ACC112 (cell line): ENCODE measurements around the gene ADAMTS15.

ENCODE experiments used
- H2AFZ ChIP-seq: fragments of 200-600 bp; sonication (generic); one replicate; pipeline ENCODE4 v1.6.0; 2017; ENCODE audit warnings: antibody characterized with exemption, low read length; ENCODE audit not compliant: unreplicated experiment
- H3K27ac ChIP-seq: fragments of 200-600 bp; sonication (generic); 2 replicates; pipeline ENCODE4 v1.5.1; 2014; ENCODE audit warnings: low read depth, mild to moderate bottlenecking, antibody characterized with exemption, low read length, moderate library complexity
- H3K27me3 ChIP-seq: fragments of 200-600 bp; sonication (generic); 2 replicates; pipeline ENCODE4 v1.6.1; 2014; ENCODE audit warnings: mild to moderate bottlenecking, antibody characterized with exemption, low read length, moderate library complexity, mixed read lengths; ENCODE audit not compliant: insufficient read depth
- H3K36me3 ChIP-seq: fragments of 200-600 bp; sonication (generic); 2 replicates; pipeline ENCODE4 v1.6.1; 2016; ENCODE audit warnings: mild to moderate bottlenecking, antibody characterized with exemption, low read length, moderate library complexity, mixed read lengths; ENCODE audit not compliant: insufficient read depth
- H3K4me1 ChIP-seq: fragments of 200-600 bp; sonication (generic); one replicate; pipeline ENCODE4 v1.6.1; 2016; ENCODE audit warnings: low read length, mixed read lengths; ENCODE audit not compliant: insufficient read depth, unreplicated experiment, control insufficient read depth
- H3K4me3 ChIP-seq: fragments of 200-600 bp; sonication (generic); 2 replicates; pipeline ENCODE4 v1.5.1; 2014; ENCODE audit warnings: mild to moderate bottlenecking, low read depth, low read length
- H3K79me2 ChIP-seq: fragments of 200-600 bp; sonication (generic); one replicate; pipeline ENCODE4 v1.6.0; 2016; ENCODE audit warnings: low read length; ENCODE audit not compliant: control insufficient read depth, unreplicated experiment, insufficient read depth

ADAMTS15 gene

GRCh38 chr11:130504317-130504716 lies 55.9 kb downstream of the ADAMTS15 start:
- no peaks in the 10 kb centered on the region for H3K79me2 ChIP-seq
- no peaks in the 10 kb centered on the region for H3K27me3 ChIP-seq
- no peak overlapping the region for H3K4me3 ChIP-seq
- H3K36me3 ChIP-seq = no peaks in the 10 kb centered on the region; the same call in 1 of the 2 replicates
- H3K4me1 ChIP-seq = peaks cover 5% of the 10 kb centered on the region
- H3K27ac ChIP-seq = no peak overlapping the region
- no peak overlapping the region for H2AFZ ChIP-seq

- Histone ChIP-seq H3K4me1 (peaks cover 14% of the 10 kb centered on the region), H3K27ac (no peak overlapping the region), H3K79me2 (no peaks in the 10 kb centered on the region), H2AFZ (no peak overlapping the region), H3K4me3 (no peak overlapping the region), H3K36me3 (no peaks in the 10 kb centered on the region; the same call in 1 of the 2 replicates), H3K27me3 (no peaks in the 10 kb centered on the region)
Measured at GRCh38 chr11:130508913-130509312, 60.5 kb downstream of the ADAMTS15 start.

- H3K36me3 ChIP-seq = no peaks in the 10 kb centered on the region
- peak overlapping the region; percentile 44 for H2AFZ ChIP-seq
- no peak overlapping the region for H3K27ac ChIP-seq
- no peak overlapping the region for H3K4me3 ChIP-seq
- H3K4me1 ChIP-seq = peaks cover 14% of the 10 kb centered on the region
- no peaks in the 10 kb centered on the region for H3K79me2 ChIP-seq
- no peaks in the 10 kb centered on the region for H3K27me3 ChIP-seq
Measured at GRCh38 chr11:130509942-130510341, 61.5 kb downstream of the ADAMTS15 start.

DNA sequence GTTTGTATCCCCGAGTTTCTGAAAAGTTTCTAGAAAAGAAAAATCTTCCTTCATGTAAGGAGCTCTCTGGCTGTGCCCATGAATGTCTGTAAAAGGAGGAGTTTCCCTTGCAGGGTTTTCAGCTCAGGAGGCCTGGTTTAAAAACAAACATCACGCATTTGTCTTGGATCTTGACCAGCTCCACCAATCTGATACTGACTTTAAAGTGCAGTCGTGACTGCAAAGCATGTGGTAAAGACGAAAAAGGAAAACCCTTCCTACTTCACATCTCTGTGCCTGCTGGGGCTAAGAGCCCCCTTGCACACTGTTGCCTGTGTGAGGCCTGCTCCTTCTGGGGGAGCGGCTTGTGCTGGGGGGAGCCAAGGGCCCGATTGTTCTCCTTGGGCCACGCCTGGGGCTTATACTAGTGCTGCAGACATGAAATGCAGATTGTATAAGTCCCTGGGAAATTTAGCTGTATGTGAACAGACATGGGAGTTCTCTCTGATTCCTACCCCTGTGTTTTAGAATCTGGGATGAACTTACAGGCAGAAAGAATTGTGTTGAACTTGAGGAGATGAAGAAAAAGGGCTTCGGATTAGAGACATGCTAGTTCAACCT lies 62.1 kb downstream of the ADAMTS15 start:
- no peak overlapping the region for H3K27ac ChIP-seq
- H3K36me3 ChIP-seq = no peaks in the 10 kb centered on the region
- no peaks in the 10 kb centered on the region for H3K27me3 ChIP-seq
- H3K4me1 ChIP-seq = peaks cover 14% of the 10 kb centered on the region
- H3K79me2 ChIP-seq = no peaks in the 10 kb centered on the region
- H3K4me3 ChIP-seq = no peak overlapping the region
- H2AFZ ChIP-seq = peak overlapping the region; percentile 44

DNA sequence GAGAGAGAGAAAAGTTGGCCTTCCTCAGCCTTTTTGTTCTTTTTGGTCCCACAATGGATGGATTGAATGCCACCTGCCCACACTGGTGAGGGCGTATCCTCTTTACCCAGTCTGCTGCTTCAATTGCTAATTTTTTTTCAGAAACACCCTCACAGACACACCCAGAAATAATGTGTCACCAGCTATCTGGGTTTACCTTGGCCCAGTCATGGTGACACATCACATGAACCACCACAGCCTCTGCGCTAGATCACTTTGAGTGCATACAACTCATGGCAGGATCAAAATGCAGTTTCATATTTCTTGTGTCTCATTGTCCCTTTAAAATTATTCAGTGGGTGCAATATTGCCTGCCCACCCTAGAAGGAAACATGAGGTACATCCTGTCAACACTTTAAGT lies 63.3 kb downstream of the ADAMTS15 start:
- Histone ChIP-seq H3K27me3 (no peaks in the 10 kb centered on the region), H3K79me2 (no peaks in the 10 kb centered on the region), H3K4me1 (peaks cover 14% of the 10 kb centered on the region), H3K36me3 (no peaks in the 10 kb centered on the region), H3K4me3 (no peak overlapping the region), H3K27ac (no peak overlapping the region), H2AFZ (no peak overlapping the region)

- Histone ChIP-seq H3K4me3 (no peak overlapping the region), H3K27ac (no peak overlapping the region), H3K36me3 (no peaks in the 10 kb centered on the region), H3K27me3 (no peaks in the 10 kb centered on the region), H2AFZ (no peak overlapping the region), H3K4me1 (peaks cover 14% of the 10 kb centered on the region), H3K79me2 (no peaks in the 10 kb centered on the region)
Measured at GRCh38 chr11:130512662-130513061, 64.2 kb downstream of the ADAMTS15 start.

- Histone ChIP-seq H3K27ac (no peak overlapping the region), H3K4me3 (no peak overlapping the region)
Measured at GRCh38 chr11:130513132-130513531, 64.7 kb downstream of the ADAMTS15 start.

GRCh38 chr11:130514316-130514715 lies 65.9 kb downstream of the ADAMTS15 start:
- Histone ChIP-seq H2AFZ (no peak overlapping the region), H3K4me3 (no peak overlapping the region), H3K27ac (no peak overlapping the region), H3K79me2 (no peaks in the 10 kb centered on the region), H3K36me3 (no peaks in the 10 kb centered on the region), H3K4me1 (peaks cover 14% of the 10 kb centered on the region), H3K27me3 (no peaks in the 10 kb centered on the region)

More at GRCh38 chr11:130513132-130513531, 64.7 kb downstream of the ADAMTS15 start:
- H3K36me3 ChIP-seq = no peaks in the 10 kb centered on the region
- no peaks in the 10 kb centered on the region for H3K27me3 ChIP-seq
- peaks cover 14% of the 10 kb centered on the region for H3K4me1 ChIP-seq
- no peak overlapping the region for H2AFZ ChIP-seq
- H3K79me2 ChIP-seq = no peaks in the 10 kb centered on the region

DNA sequence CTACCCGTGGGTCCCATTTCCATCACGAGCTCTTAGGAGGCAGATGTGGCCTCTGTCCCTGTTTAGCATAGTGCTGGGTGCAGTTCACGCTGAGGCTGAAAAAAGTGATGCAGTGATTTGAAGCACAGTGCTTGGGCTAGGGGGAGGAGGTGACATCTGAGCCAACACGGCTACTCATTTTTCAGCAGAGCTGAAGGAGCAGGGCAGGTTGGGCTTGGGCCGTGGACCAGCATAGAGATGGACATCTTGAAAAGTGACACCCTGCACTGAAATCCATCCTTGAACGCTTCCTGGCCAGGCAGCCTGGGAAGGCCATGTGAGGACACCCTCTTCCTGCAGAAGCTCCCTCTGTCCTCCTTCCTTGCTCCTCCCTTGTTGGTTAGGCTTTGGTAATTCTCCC lies 66.4 kb downstream of the ADAMTS15 start:
- Histone ChIP-seq H3K27ac (no peak overlapping the region), H3K36me3 (no peaks in the 10 kb centered on the region), H3K4me1 (peaks cover 14% of the 10 kb centered on the region), H3K79me2 (no peaks in the 10 kb centered on the region), H2AFZ (no peak overlapping the region), H3K27me3 (no peaks in the 10 kb centered on the region), H3K4me3 (no peak overlapping the region)

DNA sequence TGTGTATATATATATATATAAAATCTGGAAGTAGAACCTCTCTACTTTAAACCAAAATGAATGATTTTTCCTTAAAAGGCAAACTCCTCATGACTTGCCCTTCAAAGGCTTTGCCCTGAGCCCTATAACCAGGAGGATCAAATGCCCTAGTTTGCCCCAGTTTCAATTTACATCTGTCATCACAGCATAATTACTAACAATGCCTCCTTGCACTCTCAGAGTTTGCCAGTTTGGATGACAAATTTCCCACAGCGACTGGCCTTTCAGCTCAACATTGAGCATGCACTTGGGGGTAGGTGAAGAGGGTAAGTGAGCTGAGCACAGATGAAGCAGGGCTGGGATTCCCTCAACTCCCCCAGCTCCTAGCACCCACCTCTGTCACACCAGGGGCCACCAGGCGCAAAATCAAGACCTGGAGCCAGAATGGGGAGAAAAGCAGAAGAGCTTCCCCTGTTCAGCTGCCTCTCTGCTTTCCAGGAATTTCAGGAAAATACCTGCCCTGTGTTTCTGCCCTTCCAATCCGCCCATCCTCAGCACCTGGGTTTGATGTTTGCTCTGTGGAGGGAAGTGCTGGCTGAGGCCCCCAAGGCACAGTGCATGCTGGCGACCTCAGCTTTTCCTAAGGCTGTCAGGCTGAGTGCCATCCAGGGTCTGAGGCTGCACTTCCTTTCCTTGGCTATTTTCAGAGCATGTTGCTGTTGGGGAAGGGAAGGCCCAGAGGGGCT lies 67.5 kb downstream of the ADAMTS15 start:
- no peak overlapping the region for H3K4me3 ChIP-seq
- no peaks in the 10 kb centered on the region for H3K36me3 ChIP-seq
- peaks cover 3% of the 10 kb centered on the region for H3K4me1 ChIP-seq
- no peak overlapping the region for H3K27ac ChIP-seq
- H2AFZ ChIP-seq = no peak overlapping the region
- H3K27me3 ChIP-seq = no peaks in the 10 kb centered on the region
- H3K79me2 ChIP-seq = no peaks in the 10 kb centered on the region
